GM18909 (cell line): ENCODE measurements around the gene PYGO1.
"Not testable (repeated sequence)": the region's sequence is repeated elsewhere in the genome, so short reads cannot be mapped to it uniquely, and the experiment has no call there.

Source experiments
- ATAC-seq: cut with Tn5 transposase; IDR thresholded peaks from one replicate; pipeline ENCODE4 v1.9.1; 2021; ENCODE audit warnings: mild to moderate bottlenecking; ENCODE audit not compliant: unreplicated experiment, poor library complexity

PYGO1 gene, protein sequence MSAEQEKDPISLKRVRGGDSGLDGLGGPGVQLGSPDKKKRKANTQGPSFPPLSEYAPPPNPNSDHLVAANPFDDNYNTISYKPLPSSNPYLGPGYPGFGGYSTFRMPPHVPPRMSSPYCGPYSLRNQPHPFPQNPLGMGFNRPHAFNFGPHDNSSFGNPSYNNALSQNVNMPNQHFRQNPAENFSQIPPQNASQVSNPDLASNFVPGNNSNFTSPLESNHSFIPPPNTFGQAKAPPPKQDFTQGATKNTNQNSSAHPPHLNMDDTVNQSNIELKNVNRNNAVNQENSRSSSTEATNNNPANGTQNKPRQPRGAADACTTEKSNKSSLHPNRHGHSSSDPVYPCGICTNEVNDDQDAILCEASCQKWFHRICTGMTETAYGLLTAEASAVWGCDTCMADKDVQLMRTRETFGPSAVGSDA

GRCh38 chr15:55588070-55588814, at the start of gene PYGO1:
TSS of gene PYGO1 (minus strand) at chr15:55588345. CDS start at chr15:55587883, 462 bp downstream.
- ATAC-seq, result peak; percentile 76

DNA sequence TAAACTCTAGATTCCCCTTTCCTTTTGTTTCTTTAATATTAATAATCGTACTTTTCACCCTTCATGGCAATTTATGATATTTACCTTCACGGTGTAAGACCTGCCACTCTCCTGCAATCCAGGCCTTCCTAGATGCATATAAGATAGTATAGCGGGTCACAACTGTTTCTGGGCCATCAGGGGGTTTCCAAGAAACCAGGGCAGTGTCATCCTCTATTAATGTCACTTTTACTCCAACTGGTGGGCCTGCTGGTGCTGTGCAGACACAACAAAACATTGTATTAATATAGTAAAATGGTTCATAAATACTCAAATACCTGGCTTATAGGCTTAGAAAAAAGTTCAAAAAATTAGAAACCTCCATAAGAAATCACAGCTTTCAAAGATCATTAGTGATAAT, 48.9 kb upstream of the PYGO1 start:
- ATAC-seq, result no peak

GRCh38 chr15:55633731-55634130, 45.6 kb upstream of the PYGO1 start:
- ATAC-seq, result no peak

DNA sequence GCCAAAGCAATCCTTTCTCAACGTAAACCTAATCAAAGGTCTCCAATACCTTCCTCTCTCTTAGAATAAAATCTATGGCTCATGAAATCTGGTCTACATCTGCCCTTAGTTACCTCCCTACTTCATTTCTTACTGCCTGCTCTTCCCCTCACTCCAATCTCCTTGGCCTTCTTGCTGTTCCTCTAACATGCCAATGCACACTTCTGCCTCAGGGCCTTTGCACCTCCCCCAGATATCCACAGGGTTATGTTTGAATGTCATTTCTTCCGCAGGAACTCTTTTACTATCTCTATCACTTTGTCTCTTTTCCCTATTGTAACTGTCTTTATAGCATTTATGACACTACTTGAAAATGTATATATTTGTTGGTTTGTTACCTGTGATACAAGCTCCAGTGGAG, 44.3 kb upstream of the PYGO1 start:
- no peak for ATAC-seq

GRCh38 chr15:55630858-55631257, 42.7 kb upstream of the PYGO1 start:
- ATAC-seq, result no peak

DNA sequence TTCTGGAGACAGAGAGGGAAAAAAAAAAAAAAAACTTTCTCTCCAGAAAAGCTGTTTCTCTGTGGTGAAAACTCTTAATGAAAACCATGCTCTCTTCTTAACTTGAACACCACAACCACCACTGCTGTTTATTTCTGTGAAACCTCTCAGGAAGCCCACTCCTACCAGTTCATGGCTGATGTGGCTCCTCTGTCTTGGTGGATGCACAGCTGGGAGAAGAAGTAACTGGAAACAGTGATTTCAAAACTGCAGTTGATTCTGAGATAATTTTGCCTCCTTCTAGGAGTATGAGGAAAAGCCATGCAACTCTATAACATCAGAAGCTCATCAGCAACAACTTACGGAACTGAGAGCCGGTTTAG, 40.2 kb upstream of the PYGO1 start:
- ATAC-seq, result no peak

- no peak for ATAC-seq
These were observed 39.7 kb upstream of the PYGO1 start for GRCh38 chr15:55627730-55628368.

DNA sequence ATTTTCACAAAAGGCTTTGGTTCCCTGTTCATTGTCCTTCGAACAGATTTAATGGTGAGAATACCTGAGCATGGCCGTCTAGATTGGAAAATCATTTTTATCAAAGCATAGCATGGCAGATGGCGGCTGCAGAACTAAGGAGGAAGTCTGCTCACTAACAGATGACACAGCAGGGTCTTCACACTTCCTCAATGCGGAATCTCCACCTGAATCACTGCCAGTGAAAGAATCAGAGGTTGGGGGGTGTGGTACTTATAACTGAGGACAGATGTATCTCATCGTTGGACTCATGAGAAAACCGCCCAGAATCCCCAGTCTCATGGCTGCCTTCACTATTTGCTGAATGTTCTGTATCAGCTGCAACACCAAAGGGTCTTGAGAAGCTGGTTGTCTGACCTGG, 31.6 kb upstream of the PYGO1 start:
- ATAC-seq, result no peak

GRCh38 chr15:55618387-55618786, 30.2 kb upstream of the PYGO1 start:
- no peak for ATAC-seq

GRCh38 chr15:55615445-55615844, 27.3 kb upstream of the PYGO1 start:
- ATAC-seq, result no peak

DNA sequence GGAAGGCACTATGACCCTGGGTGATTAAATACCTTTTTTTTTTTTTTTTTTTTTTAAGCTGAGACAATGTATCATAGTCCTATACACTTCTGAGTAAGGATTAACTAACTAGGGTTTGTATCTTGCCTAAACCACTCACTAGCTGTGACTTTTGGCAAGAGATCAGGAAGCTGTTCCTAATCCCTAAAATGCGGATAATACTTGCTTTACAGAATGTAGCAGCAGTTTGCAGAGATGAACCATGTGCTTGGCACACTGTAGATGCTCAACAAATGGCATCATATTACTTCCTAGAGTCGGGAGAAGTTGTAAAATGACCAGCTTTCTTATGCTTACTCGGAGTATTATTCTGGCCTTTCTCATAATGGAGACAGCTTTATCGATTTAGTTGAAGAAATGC, 25.6 kb upstream of the PYGO1 start:
- ATAC-seq, result no peak

DNA sequence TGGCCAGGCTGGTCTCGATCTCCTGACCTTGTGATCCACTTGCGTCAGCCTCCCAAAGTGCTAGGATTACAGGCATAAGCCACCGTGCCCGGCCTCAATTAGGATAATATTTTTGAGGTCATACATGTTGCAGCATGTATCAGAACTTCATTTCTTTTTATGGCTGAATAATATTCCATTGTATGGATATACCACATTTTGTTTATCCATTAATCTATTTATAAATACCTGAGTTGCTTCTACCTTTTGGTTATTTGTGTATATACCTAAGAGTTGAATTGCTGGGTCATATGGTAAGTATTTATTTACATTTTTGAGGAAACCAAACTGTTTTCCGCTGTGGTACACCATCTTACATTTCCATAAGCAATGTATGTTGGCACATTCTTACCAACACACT, 18.1 kb upstream of the PYGO1 start:
- no peak for ATAC-seq

GRCh38 chr15:55601374-55601773, 13.2 kb upstream of the PYGO1 start:
- ATAC-seq, result no peak

- ATAC-seq, result no peak
These were observed 11.3 kb upstream of the PYGO1 start for GRCh38 chr15:55599439-55599838.

DNA sequence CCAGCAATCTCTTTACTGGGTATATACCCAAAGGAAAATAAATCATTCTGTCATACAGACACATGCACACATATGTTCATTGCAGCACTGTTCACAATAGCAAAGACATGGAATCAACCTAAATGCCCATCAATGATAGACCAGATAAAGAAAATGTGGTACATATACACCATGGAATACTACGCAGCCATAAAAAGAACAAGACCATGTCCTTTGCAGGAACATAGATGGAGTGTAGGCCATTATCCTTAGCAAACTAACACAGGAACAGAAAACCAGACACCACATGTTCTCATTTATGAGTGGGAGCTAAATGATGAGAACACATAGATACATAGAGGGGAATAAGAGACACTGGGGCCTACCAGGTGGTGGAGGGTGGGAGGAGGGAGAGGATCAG, 4.9 kb upstream of the PYGO1 start:
- ATAC-seq, result not testable (repeated sequence)

DNA sequence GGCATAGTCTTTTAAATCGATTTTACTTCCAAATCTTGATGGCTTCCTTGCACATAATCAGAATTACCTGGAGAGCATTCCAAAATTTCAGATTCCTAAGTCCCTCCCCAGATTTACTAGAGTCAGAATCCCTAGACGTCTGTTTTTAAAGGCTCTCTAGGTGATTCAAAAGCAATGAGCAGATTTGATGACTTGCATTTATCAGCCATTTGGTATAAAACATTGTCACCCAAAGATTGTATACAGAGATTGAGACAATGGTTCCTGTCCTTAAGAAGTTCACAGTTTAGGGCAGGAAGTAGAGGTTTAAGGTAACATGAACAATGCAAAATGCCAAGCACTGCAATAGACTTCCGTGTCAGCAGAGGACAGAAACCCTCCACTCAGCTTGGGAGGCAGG, 2.6 kb upstream of the PYGO1 start:
- no peak for ATAC-seq

GRCh38 chr15:55589287-55589686, 1.1 kb upstream of the PYGO1 start:
- no peak for ATAC-seq

DNA sequence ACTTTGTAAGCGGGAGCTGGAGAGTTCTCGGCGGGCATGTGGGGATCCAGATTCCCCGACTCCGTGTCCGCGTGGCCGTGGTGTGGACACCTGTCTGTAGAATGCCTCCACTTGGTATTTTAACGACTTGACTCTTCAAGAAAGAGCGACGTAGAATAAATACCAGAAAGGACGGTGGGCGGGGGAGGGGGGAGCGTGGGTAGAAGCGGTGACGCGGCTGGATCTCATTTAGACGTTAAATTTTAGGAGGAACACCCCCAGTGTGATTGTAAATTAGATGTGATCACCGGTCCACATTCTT, 620 bp upstream of the PYGO1 start:
- ATAC-seq, result no peak

- no peak for ATAC-seq
These were observed 650 bp downstream of the PYGO1 start for GRCh38 chr15:55587321-55588069.

- ATAC-seq, result no peak
These were observed 1.3 kb downstream of the PYGO1 start for GRCh38 chr15:55586808-55587207.

DNA sequence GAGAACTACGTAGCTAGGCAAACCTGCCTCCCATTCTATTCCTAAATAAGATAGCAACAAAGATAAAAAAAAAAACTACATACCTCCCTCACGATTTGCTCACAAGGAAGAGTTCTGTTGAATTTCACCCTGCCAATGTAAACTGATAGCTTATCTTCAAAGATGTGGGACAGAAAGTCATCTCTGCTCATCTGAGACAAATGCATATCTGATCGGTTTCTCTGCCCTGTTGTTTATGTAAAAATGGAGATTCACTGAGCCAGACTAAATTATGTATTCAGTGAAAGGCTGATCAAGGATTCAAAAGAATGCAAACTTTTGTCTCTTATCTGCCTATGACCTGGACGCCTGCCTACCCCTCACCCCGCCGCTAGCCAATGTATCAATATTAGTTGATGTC, 11.2 kb downstream of the PYGO1 start:
- ATAC-seq, result no peak
